ENCODE measurements around the gene OR6V1. TPM values are rescaled to one million over a fixed set of nuclear protein-coding genes. Genes with fewer than 3 reads are reported as not detected.
A peak's percentile ranks its signal among the peaks of the same experiment; 100 is the strongest.

The OR6V1 gene, protein sequence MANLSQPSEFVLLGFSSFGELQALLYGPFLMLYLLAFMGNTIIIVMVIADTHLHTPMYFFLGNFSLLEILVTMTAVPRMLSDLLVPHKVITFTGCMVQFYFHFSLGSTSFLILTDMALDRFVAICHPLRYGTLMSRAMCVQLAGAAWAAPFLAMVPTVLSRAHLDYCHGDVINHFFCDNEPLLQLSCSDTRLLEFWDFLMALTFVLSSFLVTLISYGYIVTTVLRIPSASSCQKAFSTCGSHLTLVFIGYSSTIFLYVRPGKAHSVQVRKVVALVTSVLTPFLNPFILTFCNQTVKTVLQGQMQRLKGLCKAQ
- not detected in 2 replicates for total RNA-seq

DNA sequence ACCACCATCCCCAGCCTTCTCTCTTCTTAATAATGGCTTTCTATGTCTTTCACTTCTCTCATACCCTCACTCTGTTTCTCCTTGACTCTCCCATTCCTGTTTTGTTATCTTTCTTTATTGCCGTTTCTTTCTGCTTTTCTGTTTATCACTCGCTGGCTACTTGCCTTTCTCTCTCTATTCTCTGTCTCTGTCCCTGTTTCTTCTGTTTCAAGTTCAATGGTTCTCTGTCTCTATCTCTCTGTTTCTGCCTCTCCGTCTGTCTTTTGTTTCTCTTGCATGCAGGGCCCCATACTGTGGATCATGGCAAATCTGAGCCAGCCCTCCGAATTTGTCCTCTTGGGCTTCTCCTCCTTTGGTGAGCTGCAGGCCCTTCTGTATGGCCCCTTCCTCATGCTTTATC, at the start of gene OR6V1:
TSS of gene OR6V1 (plus strand) at position 301 of the 400 bp plus-strand sequence. CDS start at position 301, 0 bp downstream.
- H3K4me3 ChIP-seq (ENCODE audit: low read depth, low read length) = no peak within 1 kb of the TSS
- TF ChIP-seq, protein P1, sequence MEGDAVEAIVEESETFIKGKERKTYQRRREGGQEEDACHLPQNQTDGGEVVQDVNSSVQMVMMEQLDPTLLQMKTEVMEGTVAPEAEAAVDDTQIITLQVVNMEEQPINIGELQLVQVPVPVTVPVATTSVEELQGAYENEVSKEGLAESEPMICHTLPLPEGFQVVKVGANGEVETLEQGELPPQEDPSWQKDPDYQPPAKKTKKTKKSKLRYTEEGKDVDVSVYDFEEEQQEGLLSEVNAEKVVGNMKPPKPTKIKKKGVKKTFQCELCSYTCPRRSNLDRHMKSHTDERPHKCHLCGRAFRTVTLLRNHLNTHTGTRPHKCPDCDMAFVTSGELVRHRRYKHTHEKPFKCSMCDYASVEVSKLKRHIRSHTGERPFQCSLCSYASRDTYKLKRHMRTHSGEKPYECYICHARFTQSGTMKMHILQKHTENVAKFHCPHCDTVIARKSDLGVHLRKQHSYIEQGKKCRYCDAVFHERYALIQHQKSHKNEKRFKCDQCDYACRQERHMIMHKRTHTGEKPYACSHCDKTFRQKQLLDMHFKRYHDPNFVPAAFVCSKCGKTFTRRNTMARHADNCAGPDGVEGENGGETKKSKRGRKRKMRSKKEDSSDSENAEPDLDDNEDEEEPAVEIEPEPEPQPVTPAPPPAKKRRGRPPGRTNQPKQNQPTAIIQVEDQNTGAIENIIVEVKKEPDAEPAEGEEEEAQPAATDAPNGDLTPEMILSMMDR (IDR thresholded peaks at IDR 0.05; ENCODE audit: insufficient read depth, low read depth, low read length) = no peak
- no peak for DNase-seq (ENCODE audit: low read depth)

DNA sequence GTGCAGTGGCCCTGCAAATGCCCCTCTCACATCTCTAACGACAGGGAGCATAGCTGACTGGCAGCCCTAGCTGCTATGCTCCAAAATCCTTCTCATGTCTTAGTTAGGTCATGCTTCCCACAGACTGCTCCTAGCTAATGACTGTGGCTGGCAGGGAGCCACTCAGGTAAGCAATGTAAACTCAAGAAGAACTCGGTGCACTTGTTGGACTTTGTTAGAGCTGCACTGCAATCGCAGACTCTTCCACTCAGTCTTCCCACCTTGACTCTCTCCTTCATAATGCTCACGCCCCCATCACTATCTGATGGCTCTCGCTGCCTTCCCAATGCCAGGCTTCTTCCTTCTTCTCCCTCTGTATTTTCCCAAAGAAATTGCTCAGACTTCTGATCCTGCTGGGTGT, 49.2 kb upstream of the OR6V1 start:
- no peak for DNase-seq (ENCODE audit: low read depth)
- no peak overlapping the region for H3K4me3 ChIP-seq (ENCODE audit: low read depth, low read length)
- TF ChIP-seq, protein P1 (IDR thresholded peaks at IDR 0.05; ENCODE audit: insufficient read depth, low read depth, low read length) = no peak

DNA sequence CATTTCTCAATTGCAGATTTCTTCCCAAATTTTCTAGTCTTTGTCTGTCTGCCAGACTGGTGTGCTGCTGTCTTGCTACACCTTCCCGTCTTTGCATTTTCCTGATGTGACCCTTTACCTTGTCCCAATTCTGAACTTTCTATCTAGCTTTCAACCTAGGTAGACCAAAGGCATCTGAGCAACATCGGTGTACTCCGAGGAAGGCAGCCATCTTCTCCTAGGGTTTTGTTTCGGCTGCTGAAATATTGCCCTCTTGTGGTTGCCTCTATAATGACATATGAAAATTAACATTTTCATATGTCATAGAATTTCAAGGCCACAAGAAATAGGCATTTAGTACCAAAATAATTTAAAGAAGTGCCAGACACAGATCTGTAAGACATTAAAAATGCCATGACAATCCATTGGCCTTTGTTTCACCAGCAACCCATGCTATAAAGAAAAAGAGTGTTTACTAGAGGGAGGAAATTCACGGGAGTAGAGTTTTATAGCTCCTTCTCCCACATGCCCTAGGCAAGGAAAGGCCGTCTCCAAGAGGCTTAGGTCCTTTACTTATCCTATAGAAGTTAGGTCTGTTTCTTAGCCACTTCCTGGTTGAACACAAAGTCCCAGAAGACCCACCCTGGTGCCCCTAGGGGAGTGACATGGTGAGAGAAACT, 48.6 kb upstream of the OR6V1 start:
- DNase-seq (ENCODE audit: low read depth) = peak; percentile 54
- TF ChIP-seq, protein P1 (IDR thresholded peaks at IDR 0.05; ENCODE audit: insufficient read depth, low read depth, low read length) = peak; percentile 67
- peak overlapping the region; percentile 21 for H3K4me3 ChIP-seq (ENCODE audit: low read depth, low read length)

DNA sequence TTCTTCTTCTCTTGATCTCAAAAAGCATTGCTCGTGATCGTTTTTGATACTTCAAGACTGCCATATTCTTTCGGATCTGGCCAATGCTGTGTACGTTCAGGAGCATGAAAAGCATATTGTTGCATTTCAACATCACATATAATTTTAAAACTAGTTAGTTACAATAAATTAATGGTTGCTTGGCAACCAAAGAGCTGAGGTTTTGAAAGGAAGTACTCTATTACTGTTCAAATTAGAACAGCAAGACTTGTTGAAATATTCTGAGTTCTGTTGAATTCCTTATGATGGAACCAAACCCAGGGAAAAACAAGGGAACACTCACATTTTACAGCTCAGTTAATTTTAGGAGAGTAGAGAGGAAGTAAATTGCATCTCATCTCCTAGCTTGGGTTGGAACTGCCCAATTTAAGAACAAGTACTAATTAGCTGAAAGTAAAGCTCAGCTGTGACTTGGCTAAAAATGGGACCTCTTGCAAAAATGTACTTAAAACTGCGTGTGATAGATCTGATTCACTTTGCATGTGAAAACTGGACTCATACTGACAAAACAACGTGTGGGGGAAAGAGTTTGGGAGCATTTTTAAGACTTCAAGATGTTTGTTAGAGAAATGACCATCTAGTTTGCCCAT, 46.4 kb upstream of the OR6V1 start:
- no peak for DNase-seq (ENCODE audit: low read depth)
- TF ChIP-seq, protein P1 (IDR thresholded peaks at IDR 0.05; ENCODE audit: insufficient read depth, low read depth, low read length) = no peak
- H3K4me3 ChIP-seq (ENCODE audit: low read depth, low read length) = no peak overlapping the region

DNA sequence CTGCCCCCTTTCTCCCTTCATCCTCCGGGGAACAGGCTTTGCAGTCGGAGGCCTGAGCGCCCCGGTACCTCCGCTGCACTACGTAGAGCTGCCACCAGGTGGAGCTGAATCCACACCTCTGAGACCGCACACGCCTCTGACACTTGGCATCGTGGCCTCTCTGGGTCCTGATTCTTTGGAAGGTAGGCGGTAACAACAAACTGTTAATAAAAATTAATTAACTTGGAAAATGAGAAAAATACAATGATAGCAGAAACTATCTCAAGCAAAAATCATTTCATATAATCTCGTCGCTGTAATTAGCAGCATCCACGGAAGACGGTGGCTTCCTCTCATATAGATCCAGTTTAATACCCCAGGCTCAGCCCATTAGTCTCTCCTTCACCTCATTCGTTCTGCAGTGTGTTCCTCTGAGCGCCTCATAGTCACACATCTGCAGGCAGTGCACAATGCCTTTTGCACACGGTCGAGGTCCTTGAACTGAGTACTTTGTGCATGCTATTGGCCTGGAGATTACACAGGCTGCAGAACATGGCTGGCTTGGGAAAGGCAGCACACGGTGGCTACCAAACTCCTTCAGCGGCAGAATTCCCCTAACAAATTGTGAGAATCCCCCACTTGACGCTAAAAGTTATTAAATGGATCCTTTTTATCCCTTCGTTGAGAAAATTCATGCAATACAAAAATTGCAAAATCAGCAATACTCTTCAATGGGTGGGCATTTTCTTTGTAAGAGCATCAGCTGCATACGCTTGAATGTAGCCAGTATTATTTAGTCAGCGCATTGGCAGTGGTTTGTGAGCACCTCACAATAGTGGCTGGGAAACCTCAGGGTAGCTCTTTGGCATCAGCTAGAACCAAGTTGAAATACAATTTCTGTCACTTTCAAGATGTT, 43.9 kb upstream of the OR6V1 start:
- DNase-seq (ENCODE audit: low read depth) = peak; percentile 62
- H3K4me3 ChIP-seq (ENCODE audit: low read depth, low read length) = no peak overlapping the region
- TF ChIP-seq, protein P1 (IDR thresholded peaks at IDR 0.05; ENCODE audit: insufficient read depth, low read depth, low read length) = peak; percentile 98

DNA sequence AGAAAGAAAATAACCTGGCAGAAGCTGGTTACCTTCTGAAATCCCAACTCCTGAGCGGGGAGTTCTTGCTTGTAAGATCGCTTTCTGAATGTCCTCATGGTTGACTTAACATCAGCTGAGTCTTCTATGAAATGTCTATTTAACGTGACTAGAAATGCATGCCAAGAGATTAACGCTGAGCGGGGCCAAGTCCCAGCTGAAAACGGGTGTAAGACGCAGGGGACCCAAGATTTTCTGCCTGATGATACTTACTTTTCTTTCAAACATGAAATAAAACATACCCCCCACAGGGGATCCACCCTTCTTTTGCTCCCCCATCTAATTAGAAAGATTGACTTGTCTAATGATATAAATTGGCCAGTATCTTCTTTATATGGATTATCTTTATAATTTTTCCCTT, 40.1 kb upstream of the OR6V1 start:
- TF ChIP-seq, protein P1 (IDR thresholded peaks at IDR 0.05; ENCODE audit: insufficient read depth, low read depth, low read length) = no peak
- no peak overlapping the region for H3K4me3 ChIP-seq (ENCODE audit: low read depth, low read length)
- no peak for DNase-seq (ENCODE audit: low read depth)

Data from fibroblast of villous mesenchyme (primary cell).